Sigmoid colon (tissue), 4 donors: ENCODE data around the gene RD3L.

Source experiments
- CTCF ChIP-seq, 4 experiments: fragments of 450-650 bp in 3 of 4; fragments of 200-600 bp in 1 of 4; IDR thresholded peaks; one replicate each; pipeline ENCODE4 v1.5.1; 2016 to 2019; ENCODE audit warnings: antibody characterized with exemption in 4 of 4, mild to moderate bottlenecking in 3 of 4, moderate library complexity in 2 of 4
- POLR2A ChIP-seq, 2 donors: fragments of 450-650 bp; IDR thresholded peaks; one replicate each; pipeline ENCODE4 v1.6.1; 2016; ENCODE audit warnings: antibody characterized with exemption in 2 of 2, mild to moderate bottlenecking in 2 of 2, moderate library complexity in 2 of 2
- POLR2AphosphoS5 ChIP-seq, 4 donors: sonication (generic); formaldehyde crosslinking; IDR thresholded peaks; one replicate each; pipeline ENCODE4 v1.6.1; 2017; ENCODE audit warnings: antibody characterized with exemption in 4 of 4

- TF ChIP-seq POLR2A (IDR thresholded peaks at IDR 0.05) (no peak), POLR2AphosphoS5 (IDR thresholded peaks at IDR 0.05) (peak in 2 of 4 donors; percentile 10 to 38), CTCF (IDR thresholded peaks at IDR 0.05) (no peak)
Measured at GRCh38 chr14:103897075-103897947, 45.0 kb downstream of the RD3L start.
